A673 (cell line): ENCODE data around the gene SLC22A16. TPM values are rescaled to one million over a fixed set of nuclear protein-coding genes. Genes with fewer than 3 reads are reported as not detected.

Experiments used
- BruUV-seq: library from RNA; stranded (reverse); fragments of 400-500 nt; replicated peaks from 2 replicates; lab custom pipeline; 2021; lab: Mats Ljungman, UMichigan
- CTCF ChIA-PET: fragments of 300-600 bp; sonication (Branson Sonifier 250); formaldehyde crosslinking; loops from one replicate; lab custom pipeline; 2022; ENCODE audit warnings: antibody characterized with exemption; lab: Charles Lee
- POLR2A ChIA-PET: fragments of 300-600 bp; sonication (Branson Sonifier 250); formaldehyde crosslinking; loops from one replicate; lab custom pipeline; 2022; ENCODE audit warnings: antibody characterized with exemption; ENCODE audit not compliant: low non-redundant PET; lab: Charles Lee
- DNase-seq: peaks from one replicate; pipeline ENCODE4 v3.0.0-alpha.2; 2015; ENCODE audit warnings: low spot score
- H3K27ac ChIP-seq: fragments of 200-600 bp; sonication (generic); 2 replicates; pipeline ENCODE4 v1.5.1; 2016; ENCODE audit warnings: mixed run types, low read depth, mild to moderate bottlenecking, mixed read lengths, antibody characterized with exemption, low read length; ENCODE audit not compliant: poor library complexity, severe bottlenecking
- H3K27me3 ChIP-seq: fragments of 200-600 bp; sonication (generic); replicated peaks from 2 replicates; pipeline ENCODE4 v1.6.1; 2017; ENCODE audit warnings: mixed run types, low read depth, mild to moderate bottlenecking, mixed read lengths, antibody characterized with exemption, low read length; ENCODE audit not compliant: insufficient read depth, poor library complexity
- H3K36me3 ChIP-seq: fragments of 200-600 bp; sonication (generic); 2 replicates; pipeline ENCODE4 v1.6.1; 2016; ENCODE audit warnings: mixed run types, mild to moderate bottlenecking, mixed read lengths, antibody characterized with exemption, low read length; ENCODE audit not compliant: insufficient read depth, poor library complexity, severe bottlenecking
- H3K4me1 ChIP-seq: fragments of 200-600 bp; sonication (generic); 2 replicates; pipeline ENCODE4 v1.6.1; 2017; ENCODE audit warnings: mixed run types, mild to moderate bottlenecking, mixed read lengths, antibody characterized with exemption, low read length; ENCODE audit not compliant: insufficient read depth, poor library complexity, severe bottlenecking
- H3K4me3 ChIP-seq: fragments of 200-600 bp; sonication (generic); 2 replicates; pipeline ENCODE4 v1.5.1; 2016; ENCODE audit warnings: low read depth, mixed run types, mild to moderate bottlenecking, mixed read lengths, low read length; ENCODE audit not compliant: poor library complexity, severe bottlenecking
- H3K9me3 ChIP-seq: fragments of 200-600 bp; sonication (generic); 2 replicates; pipeline ENCODE4 v1.6.1; 2016; ENCODE audit warnings: mixed run types, low read depth, mild to moderate bottlenecking, mixed read lengths, antibody characterized with exemption, low read length; ENCODE audit not compliant: poor library complexity, severe bottlenecking
- EZH2 ChIP-seq: fragments of 200-600 bp; sonication (generic); IDR thresholded peaks from 2 replicates; pipeline ENCODE4 v1.6.1; 2017; ENCODE audit warnings: borderline replicate concordance, low read depth, mild to moderate bottlenecking, mixed read lengths, antibody characterized with exemption, low read length; ENCODE audit not compliant: poor library complexity, severe bottlenecking
- intact Hi-C: fragments of 100-400 bp; cut with micrococcal nuclease; formaldehyde crosslinking; loops from one replicate; pipeline ENCODE4 v1.10.0; 2022; ENCODE audit not compliant: unreplicated experiment
- total RNA-seq: library from RNA; stranded (reverse); gene quantifications from 2 replicates; pipeline ENCODE4 v1.2.3, GENCODE V29; 2021
- TF ChIP-seq, protein P1 (sequence below): fragments of 300-800, 200-600 bp; sonication (generic); conservative IDR thresholded peaks from 2 replicates; pipeline ENCODE4 v1.5.1; 2017; ENCODE audit warnings: low read depth, mild to moderate bottlenecking, antibody characterized with exemption, low read length, moderate library complexity, mixed read lengths

Gene SLC22A16
- total RNA-seq, 1 experiment from 2014 or later = 0.15 TPM

DNA sequence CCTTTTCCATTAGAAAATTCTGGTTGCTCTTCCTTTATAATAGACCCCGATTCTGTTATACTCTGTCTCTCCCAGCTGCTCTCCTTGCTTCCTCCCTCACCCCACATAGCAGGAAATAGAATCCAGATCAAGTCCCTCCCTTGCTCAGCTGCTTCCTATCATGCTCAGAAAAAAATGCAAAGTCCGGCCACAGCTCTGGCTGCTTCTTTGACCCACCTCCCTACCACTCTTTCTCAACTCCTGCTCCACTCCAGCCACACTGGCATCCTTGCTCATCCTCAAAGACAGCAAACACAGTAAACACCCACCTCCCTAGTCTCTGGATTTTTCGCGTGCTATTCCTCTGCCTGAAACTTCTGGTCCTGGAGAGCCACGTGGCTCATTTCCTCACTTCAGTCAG lies 9.1 kb upstream of the SLC22A16 start:
- Histone ChIP-seq H3K27me3 (no peaks in the 10 kb centered on the region), H3K4me1 (no peaks in the 10 kb centered on the region), H3K9me3 (no peaks in the 10 kb centered on the region), H3K4me3 (no peak overlapping the region), H3K36me3 (no peaks in the 10 kb centered on the region), H3K27ac (no peak overlapping the region)
- intact Hi-C loops = no loop called here
- BruUV-seq = no TSS peak
- POLR2A ChIA-PET = no interaction called here
- CTCF ChIA-PET = no interaction called here
- no peak for DNase-seq
- TF ChIP-seq, protein P1, sequence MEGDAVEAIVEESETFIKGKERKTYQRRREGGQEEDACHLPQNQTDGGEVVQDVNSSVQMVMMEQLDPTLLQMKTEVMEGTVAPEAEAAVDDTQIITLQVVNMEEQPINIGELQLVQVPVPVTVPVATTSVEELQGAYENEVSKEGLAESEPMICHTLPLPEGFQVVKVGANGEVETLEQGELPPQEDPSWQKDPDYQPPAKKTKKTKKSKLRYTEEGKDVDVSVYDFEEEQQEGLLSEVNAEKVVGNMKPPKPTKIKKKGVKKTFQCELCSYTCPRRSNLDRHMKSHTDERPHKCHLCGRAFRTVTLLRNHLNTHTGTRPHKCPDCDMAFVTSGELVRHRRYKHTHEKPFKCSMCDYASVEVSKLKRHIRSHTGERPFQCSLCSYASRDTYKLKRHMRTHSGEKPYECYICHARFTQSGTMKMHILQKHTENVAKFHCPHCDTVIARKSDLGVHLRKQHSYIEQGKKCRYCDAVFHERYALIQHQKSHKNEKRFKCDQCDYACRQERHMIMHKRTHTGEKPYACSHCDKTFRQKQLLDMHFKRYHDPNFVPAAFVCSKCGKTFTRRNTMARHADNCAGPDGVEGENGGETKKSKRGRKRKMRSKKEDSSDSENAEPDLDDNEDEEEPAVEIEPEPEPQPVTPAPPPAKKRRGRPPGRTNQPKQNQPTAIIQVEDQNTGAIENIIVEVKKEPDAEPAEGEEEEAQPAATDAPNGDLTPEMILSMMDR = no peak
- TF ChIP-seq EZH2 = no peak

GRCh38 chr6:110484321-110484720 lies 7.9 kb upstream of the SLC22A16 start:
- DNase-seq = no peak
- H3K9me3 ChIP-seq = no peaks in the 10 kb centered on the region
- no peaks in the 10 kb centered on the region for H3K27me3 ChIP-seq
- no peaks in the 10 kb centered on the region for H3K4me1 ChIP-seq
- no TSS peak for BruUV-seq
- CTCF ChIA-PET = interaction anchor here (0.7 kb wide), 1 partner anchor 545 kb away, joined by 3 read pairs; no protein-coding TSS in a partner anchor
- no peak overlapping the region for H3K27ac ChIP-seq
- POLR2A ChIA-PET = interaction anchor here (0.6 kb wide), 2 partner anchors 24 to 507 kb away, joined by 3 read pairs; no protein-coding TSS in a partner anchor
- intact Hi-C loops = no loop called here
- no peaks in the 10 kb centered on the region for H3K36me3 ChIP-seq
- no peak overlapping the region for H3K4me3 ChIP-seq
- no peak for TF ChIP-seq EZH2
- TF ChIP-seq, protein P1 = no peak

GRCh38 chr6:110482774-110483400 lies 6.5 kb upstream of the SLC22A16 start:
- Histone ChIP-seq H3K36me3 (no peaks in the 10 kb centered on the region), H3K9me3 (no peaks in the 10 kb centered on the region), H3K4me3 (no peak overlapping the region), H3K4me1 (no peaks in the 10 kb centered on the region), H3K27ac (no peak overlapping the region), H3K27me3 (no peaks in the 10 kb centered on the region)
- DNase-seq = no peak
- no peak for TF ChIP-seq EZH2
- TF ChIP-seq, protein P1 = no peak
- intact Hi-C loops = no loop called here
- ChIA-PET CTCF (no interaction called here), POLR2A (no interaction called here)
- no TSS peak for BruUV-seq
